NCI-H1930 (cell line): ENCODE data around the gene IGF2BP3.

Experiments used
- DNase-seq, 2 experiments: peaks; one replicate each; lab custom pipeline; 2025; lab: John Stamatoyannopoulos, UW

The IGF2BP3 gene

DNA sequence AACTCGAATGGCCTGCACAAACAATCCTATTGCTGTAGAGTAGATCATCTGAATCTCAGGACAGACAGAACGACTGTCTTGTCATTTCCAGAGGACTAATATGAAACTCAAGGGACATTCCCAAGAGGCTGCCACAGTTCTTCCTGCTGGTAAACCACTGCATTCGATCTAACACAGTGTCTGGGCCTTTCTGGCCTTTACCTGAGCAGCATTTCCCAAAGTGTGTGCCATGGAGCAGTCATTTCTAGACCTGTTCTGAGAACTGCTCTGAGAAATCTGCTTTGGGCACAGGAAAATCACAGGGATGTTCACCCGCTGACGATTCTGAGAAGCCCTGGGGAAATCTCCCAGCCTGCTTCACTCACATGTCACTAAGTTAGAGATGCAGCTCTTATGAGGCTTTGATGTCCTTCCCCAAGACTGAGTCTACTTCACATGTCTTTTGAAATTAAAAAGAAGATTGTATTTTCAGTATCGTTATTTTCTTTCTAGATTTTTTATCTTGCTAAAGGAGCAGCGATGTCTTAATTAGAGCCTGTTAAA is 205.3 kb downstream of the IGF2BP3 start:
- DNase-seq: no peak

DNA sequence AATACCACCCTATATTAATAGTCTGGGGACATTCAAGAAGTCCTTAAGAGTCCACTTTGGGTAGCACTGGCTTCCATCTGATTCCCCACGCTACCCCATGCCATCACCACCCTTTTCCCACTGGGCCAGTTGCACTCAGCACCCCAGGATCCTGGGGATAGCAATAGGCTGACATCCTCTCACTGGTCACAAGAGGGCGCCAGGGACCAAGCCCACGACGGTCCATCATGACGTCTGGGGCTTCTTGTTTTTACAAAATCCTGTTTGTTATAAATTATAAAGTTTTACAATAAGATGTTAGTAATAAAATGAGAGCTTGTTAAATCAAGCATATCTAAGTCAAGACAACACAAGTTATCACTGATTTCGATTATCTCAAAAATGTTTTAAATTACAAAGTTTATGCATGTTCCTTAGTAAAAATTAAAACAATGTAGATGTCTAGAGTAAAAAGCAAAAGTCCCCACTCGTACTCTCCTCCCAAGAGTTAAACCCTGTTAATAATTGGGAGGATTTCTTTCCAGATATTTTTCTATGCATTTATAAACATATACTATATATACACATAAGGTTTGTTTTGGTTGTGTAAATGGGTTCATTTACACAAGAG is 208.3 kb downstream of the IGF2BP3 start:
- peak; percentile 14 to 19 for DNase-seq

GRCh38 chr7:23260371-23260770 is 209.9 kb downstream of the IGF2BP3 start:
- DNase-seq: no peak
